Raji (cell line): ENCODE measurements around the gene PDLIM7.
A peak's percentile ranks its signal among the peaks of the same experiment; 100 is the strongest.

Experiments used
- POLR2A ChIP-seq: IDR thresholded peaks from 2 replicates; pipeline ENCODE4 v1.6.1; 2011; ENCODE audit warnings: low read depth, low read length, control low read depth; ENCODE audit not compliant: insufficient read depth

Gene PDLIM7

GRCh38 chr5:177455661-177456590 is 41.5 kb downstream of the PDLIM7 start:
- peak; percentile 91 for TF ChIP-seq POLR2A

GRCh38 chr5:177455036-177455660 is 42.3 kb downstream of the PDLIM7 start:
- peak; percentile 81 for TF ChIP-seq POLR2A

- no peak for TF ChIP-seq POLR2A
Measured at GRCh38 chr5:177454397-177455035, 42.9 kb downstream of the PDLIM7 start.

GRCh38 chr5:177453852-177454396 is 43.5 kb downstream of the PDLIM7 start:
- no peak for TF ChIP-seq POLR2A

- TF ChIP-seq POLR2A, result no peak
Measured at GRCh38 chr5:177452688-177453638, 44.4 kb downstream of the PDLIM7 start.

GRCh38 chr5:177450667-177451424 is 46.6 kb downstream of the PDLIM7 start:
- no peak for TF ChIP-seq POLR2A

GRCh38 chr5:177449140-177450061 is 48.0 kb downstream of the PDLIM7 start:
- peak; percentile 38; the same call in 1 of the 2 replicates for TF ChIP-seq POLR2A

GRCh38 chr5:177448244-177448950 is 49.0 kb downstream of the PDLIM7 start:
- TF ChIP-seq POLR2A, result no peak

GRCh38 chr5:177447611-177448243 is 49.7 kb downstream of the PDLIM7 start:
- peak; percentile 45; the same call in 1 of the 2 replicates for TF ChIP-seq POLR2A

GRCh38 chr5:177447066-177447610 is 50.3 kb downstream of the PDLIM7 start:
- 0 out of 2 replicates have a peak, but pooled peaks have one; percentile 9 for TF ChIP-seq POLR2A
